Tibial nerve (tissue), 3 donors: ENCODE data around the gene TMC6.

Source experiments
- POLR2A ChIP-seq, 2 donors: fragments of 450-650 bp; IDR thresholded peaks; one replicate each; pipeline ENCODE4 v1.6.1; 2017; ENCODE audit warnings: antibody characterized with exemption in 2 of 2, mild to moderate bottlenecking in 2 of 2, moderate library complexity in 2 of 2
- TF ChIP-seq, protein P1 (sequence below), 5 experiments: fragments of 200-600 bp in 3 of 5; fragments of 450-650 bp in 2 of 5; sonication (generic) in 3 of 5; IDR thresholded peaks; one replicate each; pipeline ENCODE4 v1.5.1; 2016 to 2019; ENCODE audit warnings: antibody characterized with exemption in 5 of 5, mild to moderate bottlenecking in 3 of 5, moderate library complexity in 2 of 5

DNA sequence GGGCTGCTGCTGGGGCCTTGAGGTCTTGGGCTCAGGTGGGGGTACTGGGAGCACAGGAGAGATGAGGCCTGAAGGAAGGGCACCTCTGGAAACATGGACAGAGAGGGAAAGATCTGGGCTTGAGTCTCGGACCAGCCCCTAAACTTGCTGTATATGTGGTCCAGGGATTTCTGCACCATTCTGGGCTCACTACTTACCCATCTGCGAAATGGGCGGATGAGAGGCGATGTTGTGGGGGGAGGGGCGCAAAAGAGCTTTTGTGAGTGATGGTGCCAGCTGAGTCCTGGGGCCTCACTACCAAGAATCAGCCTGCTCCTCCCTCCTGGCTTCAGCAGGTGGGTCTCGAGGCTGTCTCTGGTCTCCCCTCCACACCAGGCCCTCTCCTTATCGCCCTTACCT, 17.9 kb upstream of the TMC6 start:
- TF ChIP-seq POLR2A (IDR thresholded peaks at IDR 0.05) = no peak
- TF ChIP-seq, protein P1, sequence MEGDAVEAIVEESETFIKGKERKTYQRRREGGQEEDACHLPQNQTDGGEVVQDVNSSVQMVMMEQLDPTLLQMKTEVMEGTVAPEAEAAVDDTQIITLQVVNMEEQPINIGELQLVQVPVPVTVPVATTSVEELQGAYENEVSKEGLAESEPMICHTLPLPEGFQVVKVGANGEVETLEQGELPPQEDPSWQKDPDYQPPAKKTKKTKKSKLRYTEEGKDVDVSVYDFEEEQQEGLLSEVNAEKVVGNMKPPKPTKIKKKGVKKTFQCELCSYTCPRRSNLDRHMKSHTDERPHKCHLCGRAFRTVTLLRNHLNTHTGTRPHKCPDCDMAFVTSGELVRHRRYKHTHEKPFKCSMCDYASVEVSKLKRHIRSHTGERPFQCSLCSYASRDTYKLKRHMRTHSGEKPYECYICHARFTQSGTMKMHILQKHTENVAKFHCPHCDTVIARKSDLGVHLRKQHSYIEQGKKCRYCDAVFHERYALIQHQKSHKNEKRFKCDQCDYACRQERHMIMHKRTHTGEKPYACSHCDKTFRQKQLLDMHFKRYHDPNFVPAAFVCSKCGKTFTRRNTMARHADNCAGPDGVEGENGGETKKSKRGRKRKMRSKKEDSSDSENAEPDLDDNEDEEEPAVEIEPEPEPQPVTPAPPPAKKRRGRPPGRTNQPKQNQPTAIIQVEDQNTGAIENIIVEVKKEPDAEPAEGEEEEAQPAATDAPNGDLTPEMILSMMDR (IDR thresholded peaks at IDR 0.05) = no peak
